Nephron (organoid): Measurements from ENCODE around the gene ARL14EP.

Source experiments
- H3K27ac Mint-ChIP-seq, 3 experiments: 2 replicates each; pipeline ENCODE4 v1.8.0; 2020; ENCODE audit warnings: mixed read lengths in 3 of 3, mild to moderate bottlenecking in 2 of 3, moderate library complexity in 1 of 3
- H3K27me3 Mint-ChIP-seq: 2 replicates; pipeline ENCODE4 v1.8.0; 2021; ENCODE audit warnings: low read depth, mild to moderate bottlenecking, moderate library complexity, mixed read lengths
- H3K36me3 Mint-ChIP-seq: 2 replicates; pipeline ENCODE4 v1.8.0; 2020; ENCODE audit warnings: low read depth, mixed read lengths
- H3K4me1 Mint-ChIP-seq: 2 replicates; pipeline ENCODE4 v1.8.0; 2020; ENCODE audit warnings: mixed read lengths
- H3K4me3 Mint-ChIP-seq, 3 experiments: 2 replicates each; pipeline ENCODE4 v1.8.0; 2020; ENCODE audit warnings: mild to moderate bottlenecking in 3 of 3, mixed read lengths in 3 of 3, moderate library complexity in 2 of 3
- H3K9me3 Mint-ChIP-seq: 2 replicates; pipeline ENCODE4 v1.8.0; 2020; ENCODE audit warnings: mixed read lengths
- TF ChIP-seq, protein P1 (sequence below), 3 experiments: fragments of 200-600 bp; sonication (generic); IDR thresholded peaks; one replicate each; pipeline ENCODE4 v1.5.0; 2021; ENCODE audit warnings: antibody characterized with exemption in 3 of 3; ENCODE audit not compliant: unreplicated experiment in 3 of 3

ARL14EP gene

GRCh38 chr11:30304620-30305019 lies 18.3 kb upstream of the ARL14EP start:
- no peak overlapping the region for H3K4me3 Mint-ChIP-seq
- no peaks in the 10 kb centered on the region for H3K36me3 Mint-ChIP-seq
- H3K27ac Mint-ChIP-seq: no peak overlapping the region
- no peaks in the 10 kb centered on the region for H3K27me3 Mint-ChIP-seq
- no peaks in the 10 kb centered on the region for H3K4me1 Mint-ChIP-seq
- H3K9me3 Mint-ChIP-seq: no peaks in the 10 kb centered on the region
- TF ChIP-seq, protein P1, sequence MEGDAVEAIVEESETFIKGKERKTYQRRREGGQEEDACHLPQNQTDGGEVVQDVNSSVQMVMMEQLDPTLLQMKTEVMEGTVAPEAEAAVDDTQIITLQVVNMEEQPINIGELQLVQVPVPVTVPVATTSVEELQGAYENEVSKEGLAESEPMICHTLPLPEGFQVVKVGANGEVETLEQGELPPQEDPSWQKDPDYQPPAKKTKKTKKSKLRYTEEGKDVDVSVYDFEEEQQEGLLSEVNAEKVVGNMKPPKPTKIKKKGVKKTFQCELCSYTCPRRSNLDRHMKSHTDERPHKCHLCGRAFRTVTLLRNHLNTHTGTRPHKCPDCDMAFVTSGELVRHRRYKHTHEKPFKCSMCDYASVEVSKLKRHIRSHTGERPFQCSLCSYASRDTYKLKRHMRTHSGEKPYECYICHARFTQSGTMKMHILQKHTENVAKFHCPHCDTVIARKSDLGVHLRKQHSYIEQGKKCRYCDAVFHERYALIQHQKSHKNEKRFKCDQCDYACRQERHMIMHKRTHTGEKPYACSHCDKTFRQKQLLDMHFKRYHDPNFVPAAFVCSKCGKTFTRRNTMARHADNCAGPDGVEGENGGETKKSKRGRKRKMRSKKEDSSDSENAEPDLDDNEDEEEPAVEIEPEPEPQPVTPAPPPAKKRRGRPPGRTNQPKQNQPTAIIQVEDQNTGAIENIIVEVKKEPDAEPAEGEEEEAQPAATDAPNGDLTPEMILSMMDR (IDR thresholded peaks at IDR 0.05; ENCODE audit: unreplicated experiment in 3 of 3): no peak

DNA sequence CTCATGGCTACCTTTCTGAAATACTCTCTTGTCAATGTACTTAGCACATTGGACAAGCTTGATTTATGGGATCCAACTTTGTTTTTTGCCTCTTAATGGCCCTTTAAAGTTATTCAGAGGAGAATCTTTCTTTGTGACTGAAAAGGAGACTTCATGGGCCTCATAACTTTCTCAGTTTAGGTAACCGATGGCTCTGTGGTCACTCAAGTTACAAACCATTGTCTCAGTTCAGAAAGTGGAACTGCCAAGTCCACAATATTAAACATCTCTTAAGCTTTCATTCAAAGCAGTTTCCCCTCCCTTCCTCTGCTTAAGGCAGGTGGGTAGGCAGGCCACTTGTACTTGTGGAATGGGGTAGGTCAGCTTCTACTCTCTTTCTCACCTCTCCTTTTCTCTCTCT lies 12.3 kb upstream of the ARL14EP start:
- no peaks in the 10 kb centered on the region for H3K4me1 Mint-ChIP-seq
- H3K9me3 Mint-ChIP-seq: no peaks in the 10 kb centered on the region
- H3K36me3 Mint-ChIP-seq: no peaks in the 10 kb centered on the region
- no peak overlapping the region for H3K27ac Mint-ChIP-seq
- no peaks in the 10 kb centered on the region for H3K27me3 Mint-ChIP-seq
- no peak overlapping the region for H3K4me3 Mint-ChIP-seq
- TF ChIP-seq, protein P1 (IDR thresholded peaks at IDR 0.05; ENCODE audit: unreplicated experiment in 3 of 3): no peak

GRCh38 chr11:30311189-30311588 lies 11.7 kb upstream of the ARL14EP start:
- no peaks in the 10 kb centered on the region for H3K9me3 Mint-ChIP-seq
- TF ChIP-seq, protein P1 (IDR thresholded peaks at IDR 0.05; ENCODE audit: unreplicated experiment in 3 of 3): no peak

DNA sequence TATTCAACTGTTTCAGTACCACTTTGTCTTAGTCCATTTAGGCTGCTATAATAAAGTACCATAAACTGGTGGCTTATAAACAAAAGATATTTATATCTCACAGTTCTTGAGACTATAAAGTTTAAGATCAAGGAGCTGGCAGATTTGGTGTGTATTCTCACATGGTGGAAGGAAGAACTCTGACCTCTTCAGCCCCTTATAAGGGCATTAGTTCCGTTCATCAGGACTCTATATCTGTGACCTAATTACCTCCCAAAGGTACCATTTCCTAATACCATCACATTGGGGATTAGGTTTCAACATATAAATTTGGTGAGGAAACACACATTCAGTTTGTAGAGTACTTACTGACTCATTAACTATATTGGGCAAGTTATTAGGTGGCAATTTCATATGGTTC lies 10.7 kb upstream of the ARL14EP start:
- Mint-ChIP-seq H3K27ac (no peak overlapping the region), H3K9me3 (no peaks in the 10 kb centered on the region), H3K4me3 (no peak overlapping the region), H3K27me3 (no peaks in the 10 kb centered on the region), H3K4me1 (no peaks in the 10 kb centered on the region), H3K36me3 (no peaks in the 10 kb centered on the region)
- TF ChIP-seq, protein P1 (IDR thresholded peaks at IDR 0.05; ENCODE audit: unreplicated experiment in 3 of 3): no peak

More at GRCh38 chr11:30311189-30311588, 11.7 kb upstream of the ARL14EP start:
- Mint-ChIP-seq H3K27me3 (no peaks in the 10 kb centered on the region), H3K4me1 (no peaks in the 10 kb centered on the region), H3K27ac (no peak overlapping the region), H3K36me3 (no peaks in the 10 kb centered on the region), H3K4me3 (no peak overlapping the region)

DNA sequence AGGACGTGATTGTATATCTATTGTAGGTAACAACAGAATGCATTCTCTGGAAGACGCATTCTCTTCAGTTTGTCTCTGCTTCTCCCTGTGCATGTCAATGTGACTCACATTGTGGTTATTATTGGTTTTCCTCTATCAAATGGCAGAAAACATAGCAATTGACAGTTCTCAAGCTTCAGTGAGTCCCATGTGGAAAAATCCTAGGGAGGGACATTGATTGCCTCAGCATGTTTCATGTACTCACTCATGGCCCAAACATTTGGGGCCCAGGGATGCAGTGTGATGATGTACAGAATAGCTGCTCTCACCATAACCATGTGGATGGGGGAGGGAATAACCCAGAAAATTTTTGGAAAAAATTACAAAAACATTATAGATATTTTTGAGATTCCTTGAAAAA lies 9.3 kb upstream of the ARL14EP start:
- no peaks in the 10 kb centered on the region for H3K27me3 Mint-ChIP-seq
- H3K9me3 Mint-ChIP-seq: no peaks in the 10 kb centered on the region
- H3K36me3 Mint-ChIP-seq: no peaks in the 10 kb centered on the region
- TF ChIP-seq, protein P1 (IDR thresholded peaks at IDR 0.05; ENCODE audit: unreplicated experiment in 3 of 3): no peak
- H3K4me1 Mint-ChIP-seq: no peaks in the 10 kb centered on the region
- H3K27ac Mint-ChIP-seq: no peak overlapping the region
- H3K4me3 Mint-ChIP-seq: no peak overlapping the region

DNA sequence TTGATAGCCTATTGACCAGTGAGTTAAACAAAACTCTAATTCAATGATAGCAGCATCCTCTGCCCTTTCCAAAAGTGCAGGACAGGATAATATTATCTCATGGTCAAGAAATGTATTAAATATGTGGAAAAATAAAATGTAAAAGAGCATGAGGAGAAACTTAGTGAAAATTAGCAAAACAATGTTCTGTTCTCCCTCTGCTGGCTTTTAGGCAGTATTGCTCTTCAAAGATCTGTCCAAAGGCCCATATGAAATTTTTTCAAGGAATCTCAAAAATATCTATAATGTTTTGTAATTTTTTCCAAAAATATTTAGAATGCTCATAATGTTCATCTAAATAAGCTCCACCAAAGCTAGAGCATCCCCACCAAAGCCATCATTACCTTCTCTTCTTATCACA lies 8.3 kb upstream of the ARL14EP start:
- Mint-ChIP-seq H3K36me3 (no peaks in the 10 kb centered on the region), H3K27ac (no peak overlapping the region), H3K9me3 (no peaks in the 10 kb centered on the region), H3K27me3 (no peaks in the 10 kb centered on the region), H3K4me1 (no peaks in the 10 kb centered on the region), H3K4me3 (no peak overlapping the region)
- TF ChIP-seq, protein P1 (IDR thresholded peaks at IDR 0.05; ENCODE audit: unreplicated experiment in 3 of 3): peak; percentile 54 to 65 (median 57)
